Activated T-cell treated with anti-CD3 and anti-CD28 coated beads for 1 hour (primary cell): ENCODE results near the gene TAPBP.

Experiments
- DNase-seq: peaks from one replicate; pipeline ENCODE4 v3.0.0-alpha.2; 2020; ENCODE audit warnings: low read depth

TAPBP gene

GRCh38 chr6:33319939-33320314 lies 6.0 kb upstream of the TAPBP start:
- DNase-seq, result no peak

GRCh38 chr6:33318426-33319073 lies 4.7 kb upstream of the TAPBP start:
- no peak for DNase-seq

DNA sequence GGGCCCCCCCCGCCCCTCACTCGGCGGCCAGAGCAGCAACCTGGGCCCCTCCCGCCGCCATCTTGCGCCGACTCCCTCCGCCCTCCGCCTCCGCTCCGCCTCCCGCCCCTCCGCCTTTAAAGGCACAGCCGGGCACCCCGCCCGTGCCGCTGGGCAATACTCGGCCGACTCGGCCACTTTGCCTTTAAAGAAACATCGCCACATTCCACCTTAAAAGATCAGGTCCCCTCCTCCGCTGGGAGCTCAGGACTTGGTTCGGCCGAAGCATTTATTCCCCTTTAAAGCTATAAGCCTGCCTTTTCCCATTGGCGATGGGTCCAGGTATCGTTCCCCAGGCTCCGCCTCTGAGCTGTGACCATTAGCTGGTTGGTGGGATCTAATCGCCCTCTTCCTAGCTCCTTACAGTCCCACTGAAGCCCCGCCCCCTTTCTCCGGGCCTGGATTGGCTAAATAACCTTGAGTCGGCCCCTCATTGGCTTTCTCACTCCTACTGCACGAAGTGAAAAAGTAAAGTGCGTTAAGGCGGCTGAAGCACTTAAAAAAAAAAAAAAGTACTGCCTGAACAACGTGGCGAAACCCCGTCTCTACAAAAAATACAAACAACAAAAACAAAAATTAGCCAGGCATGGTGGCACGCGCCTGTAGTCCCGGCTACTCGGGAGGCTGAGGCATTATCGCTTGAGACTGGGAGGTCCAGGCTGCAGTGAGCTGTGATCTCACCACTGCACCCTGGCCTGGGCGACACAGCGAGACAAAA lies 4.0 kb upstream of the TAPBP start, which contains the start of gene ZBTB22:
ZBTB22 (minus strand) TSS at position 76 of the 757 bp plus-strand sequence. CDS start 828 bp downstream, outside the sequence.
- peak; percentile 96 for DNase-seq

DNA sequence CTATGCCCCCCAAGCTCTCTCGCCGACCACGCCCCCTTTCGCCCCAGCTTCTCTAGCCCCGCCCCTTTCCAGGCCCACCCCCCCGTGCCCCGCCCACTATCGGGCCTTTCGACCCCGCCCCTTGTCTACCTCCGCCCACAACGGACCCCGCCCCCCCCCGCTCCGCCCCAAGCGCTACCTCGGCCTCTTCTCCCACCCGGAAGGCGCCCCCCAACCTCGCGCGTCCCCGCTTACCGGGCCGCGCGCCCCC lies 3.5 kb upstream of the TAPBP start:
- no peak for DNase-seq

- no peak for DNase-seq
Observed at GRCh38 chr6:33316603-33317418, 2.9 kb upstream of the TAPBP start.

GRCh38 chr6:33315793-33316602 lies 2.1 kb upstream of the TAPBP start:
- no peak for DNase-seq

DNA sequence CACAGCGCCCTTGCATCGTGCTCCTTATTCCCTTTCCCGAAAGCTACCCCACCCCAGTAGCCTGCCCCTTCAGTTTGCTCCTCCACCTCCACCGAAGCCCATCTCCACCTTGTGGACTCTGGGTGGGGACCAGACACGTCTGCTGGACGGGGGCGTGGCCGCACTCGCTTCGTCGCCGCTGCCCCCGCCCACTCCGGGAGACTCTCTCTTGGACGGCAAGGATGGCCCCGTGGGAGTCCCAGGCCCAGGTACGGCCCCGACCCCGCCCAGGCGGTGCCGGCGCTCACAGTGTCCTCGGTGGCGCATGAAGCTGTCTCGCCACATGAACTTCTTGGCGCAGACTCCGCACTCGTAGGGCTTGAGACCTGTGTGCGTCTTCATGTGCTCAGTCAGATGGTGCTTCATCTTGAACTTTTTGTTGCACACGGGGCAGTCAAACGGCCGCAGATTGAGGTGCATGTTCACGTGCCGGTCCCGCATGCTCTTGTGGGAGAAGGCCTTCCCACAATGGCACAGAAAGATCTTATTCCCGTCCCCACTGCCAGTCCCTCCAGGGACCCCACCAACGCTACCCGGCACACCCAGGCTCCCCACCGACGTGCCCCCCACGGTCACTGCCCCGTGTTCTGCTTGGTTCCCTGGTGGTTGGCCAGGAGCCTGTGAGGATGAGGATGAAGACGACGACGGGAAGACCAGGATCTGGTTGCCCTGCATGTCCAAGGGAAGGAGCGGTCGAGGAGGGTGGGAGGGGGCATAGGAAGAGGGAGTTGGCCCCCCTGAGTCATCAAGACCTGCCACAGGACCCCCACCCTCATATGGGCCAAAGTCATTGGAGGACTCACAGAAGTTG lies 1.3 kb upstream of the TAPBP start:
- no peak for DNase-seq

GRCh38 chr6:33314515-33314942 lies 651 bp upstream of the TAPBP start:
- DNase-seq, result peak; percentile 44

DNA sequence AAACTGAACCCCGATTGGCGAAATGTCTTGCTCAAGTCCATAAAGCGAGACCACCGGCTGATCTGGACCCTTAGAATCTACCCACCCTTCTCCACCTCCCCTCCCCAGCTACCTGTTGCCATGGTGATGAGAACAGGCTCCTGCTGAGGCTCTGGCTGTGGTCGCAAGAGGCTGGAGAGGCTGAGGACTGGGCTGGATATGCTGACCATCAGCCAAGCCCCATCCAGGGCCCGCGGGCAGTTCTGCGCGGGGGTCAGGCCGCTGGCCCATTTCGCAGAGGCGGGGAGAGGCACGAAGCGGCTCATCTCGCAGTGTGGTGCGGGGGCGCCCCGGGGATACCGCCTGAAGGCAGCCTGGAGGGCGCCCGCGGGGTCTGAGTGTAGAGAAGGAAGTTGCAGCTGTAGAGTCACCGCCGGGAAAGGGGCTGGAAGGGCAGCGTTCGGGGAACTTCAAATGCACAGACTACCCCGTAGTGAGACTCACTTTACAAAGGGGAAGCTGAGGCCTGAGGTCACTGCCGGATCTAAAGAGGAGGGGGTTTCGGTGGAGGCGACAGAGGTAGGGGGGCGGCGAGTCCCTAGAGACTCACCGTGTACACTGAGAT lies 671 bp downstream of the TAPBP start:
- no peak for DNase-seq

DNA sequence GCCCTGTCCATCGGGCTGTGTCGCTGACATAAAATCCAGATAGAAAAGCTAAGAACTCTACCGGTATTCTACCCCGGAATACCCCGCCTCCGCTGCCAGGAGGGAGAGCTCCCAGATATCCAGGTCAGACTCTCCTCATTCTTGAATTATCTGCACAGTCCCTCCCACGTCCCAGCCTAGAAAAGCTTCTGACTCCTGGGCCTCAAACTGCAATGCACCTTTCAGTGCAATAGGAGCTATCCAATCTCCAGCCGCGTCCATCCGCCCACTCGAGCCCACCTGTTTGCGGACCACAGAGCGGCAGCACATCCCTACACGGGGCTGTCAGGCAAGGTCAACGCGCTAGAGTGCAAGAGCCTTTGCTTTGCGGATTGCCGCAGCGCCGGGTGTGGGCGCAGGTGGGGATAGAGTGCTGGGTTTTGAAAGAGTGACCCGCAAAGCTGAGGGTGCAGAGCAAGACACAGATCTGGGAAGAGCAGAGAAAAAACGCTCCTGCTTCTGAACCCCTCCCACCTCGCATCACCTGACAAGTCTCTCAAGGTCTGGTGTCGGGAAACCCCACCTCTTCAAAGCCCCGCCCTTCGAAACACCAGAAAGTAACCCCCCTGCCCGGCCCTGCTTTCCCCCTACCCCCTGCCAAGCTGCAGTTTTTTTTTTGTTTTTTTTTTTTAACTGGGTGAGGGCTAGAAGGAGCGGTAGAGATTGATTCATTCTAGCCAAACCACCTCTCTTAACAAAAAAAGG lies 1.3 kb downstream of the TAPBP start:
- DNase-seq, result peak; percentile 73

DNA sequence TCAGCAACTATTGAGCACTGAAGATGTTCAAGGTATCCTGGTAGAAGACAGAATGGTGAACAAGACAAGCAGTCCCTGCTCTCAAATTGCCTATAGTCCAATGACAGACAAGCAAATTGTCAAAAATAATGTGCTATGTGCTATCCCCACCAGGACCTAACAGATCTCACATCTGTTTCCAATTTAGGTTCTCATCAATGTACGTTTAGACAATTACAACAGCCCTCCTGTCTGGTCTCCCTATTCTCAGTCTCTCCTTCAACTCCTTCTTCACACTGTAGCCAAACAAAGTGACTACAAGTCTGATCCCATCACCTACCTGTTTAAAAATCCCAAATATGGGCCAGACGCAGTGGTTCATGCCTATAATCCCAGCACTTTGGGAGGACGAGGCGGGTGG lies 7.5 kb downstream of the TAPBP start:
- no peak for DNase-seq

DNA sequence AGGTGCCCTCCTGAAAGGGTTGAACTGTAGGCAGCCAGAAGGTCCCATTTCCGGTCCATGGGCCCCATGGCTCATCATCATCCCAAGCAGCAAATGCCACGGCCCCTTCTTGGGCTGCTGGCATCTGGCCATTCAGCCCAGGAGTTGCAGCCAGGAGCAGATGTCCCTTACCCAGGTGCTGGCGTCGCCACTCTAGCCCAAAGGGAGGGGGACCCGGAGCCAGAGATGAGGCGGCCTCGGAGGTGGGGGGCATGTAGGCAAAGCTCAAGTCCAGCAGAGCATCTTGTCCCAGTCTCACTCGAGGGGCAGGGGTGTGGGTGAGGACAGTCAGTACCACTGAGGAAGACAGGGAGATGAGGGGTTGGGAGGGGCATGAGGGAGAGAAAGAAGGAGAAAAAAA lies 8.8 kb downstream of the TAPBP start:
- no peak for DNase-seq

DNA sequence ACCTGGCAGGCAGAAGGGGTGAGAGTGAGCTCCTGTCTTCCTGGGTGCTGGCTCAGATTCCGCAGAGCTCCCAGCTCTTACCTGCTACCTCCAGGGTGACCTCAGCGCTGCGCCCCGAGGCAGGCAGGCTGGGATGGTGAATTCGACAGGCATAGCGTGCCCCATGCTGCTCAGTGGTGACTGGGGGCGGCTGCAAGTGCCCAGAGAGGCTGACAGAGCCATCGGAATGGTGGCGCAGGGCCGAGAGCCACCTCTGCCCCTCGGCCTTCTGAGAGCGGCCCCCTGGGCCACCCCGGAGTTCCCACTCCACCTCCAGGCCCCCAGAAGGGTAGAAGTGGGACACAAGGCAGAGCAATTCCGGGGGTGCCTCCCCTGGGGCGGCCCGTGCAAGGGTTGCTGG lies 9.7 kb downstream of the TAPBP start:
- DNase-seq, result no peak

- no peak for DNase-seq
Observed at GRCh38 chr6:33301877-33302276, 12.0 kb downstream of the TAPBP start.

DNA sequence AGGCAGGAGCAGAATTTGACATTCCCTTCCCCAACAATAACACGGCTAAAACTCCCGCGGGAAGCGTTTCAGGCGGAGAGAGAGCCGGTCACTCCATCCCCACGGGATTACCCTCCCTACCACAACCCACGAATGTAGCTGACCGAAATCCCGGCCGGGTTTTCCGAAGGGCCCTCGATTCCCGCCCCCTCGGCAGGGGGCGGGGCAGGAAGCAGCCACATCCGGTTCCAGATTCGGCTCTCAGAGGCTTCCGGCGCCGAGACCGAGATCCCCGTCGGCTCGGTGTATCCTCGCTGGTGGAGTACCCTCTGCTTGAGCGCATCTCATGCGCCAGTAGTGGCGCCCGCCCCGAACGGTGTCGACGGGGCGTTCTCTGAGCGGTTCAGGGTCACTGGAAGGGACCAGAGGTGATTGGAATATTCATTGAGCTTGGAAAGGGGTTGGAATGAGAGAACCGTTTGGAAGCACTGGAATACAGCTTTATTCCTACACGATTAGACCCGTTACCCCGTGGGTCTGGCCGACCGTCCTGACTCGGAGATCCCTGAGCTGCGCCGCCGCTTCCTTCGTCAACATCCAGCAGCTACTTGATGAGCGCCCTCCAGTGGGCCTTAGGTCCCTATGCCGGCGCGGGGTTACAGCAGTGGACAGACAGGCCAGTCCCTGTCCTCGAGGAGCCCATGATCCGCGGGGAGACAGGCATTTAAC lies 14.5 kb downstream of the TAPBP start:
- peak; percentile 94 for DNase-seq

DNA sequence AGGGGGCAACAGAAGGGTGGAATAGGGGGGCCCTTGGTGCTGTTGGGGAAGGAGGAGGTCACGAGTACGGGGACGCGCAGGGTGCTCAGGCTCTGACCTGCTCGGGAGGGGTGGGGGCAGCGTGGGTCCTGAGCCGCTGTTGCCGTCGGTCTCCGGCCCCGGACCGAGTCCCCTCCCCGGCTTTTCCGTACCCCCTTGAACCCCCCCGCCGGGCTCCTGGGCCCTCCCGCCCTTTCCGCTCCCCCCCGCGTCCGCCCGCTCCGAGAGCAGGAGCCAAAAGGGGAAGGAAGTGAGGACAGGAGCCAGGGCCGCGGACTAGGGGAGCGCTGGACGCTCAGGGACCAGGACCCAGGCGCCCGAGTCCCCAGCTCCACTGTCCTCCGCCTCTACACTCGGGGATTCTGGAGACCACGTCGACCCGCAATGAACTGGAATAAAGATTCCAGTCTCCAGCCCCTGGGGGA lies 15.1 kb downstream of the TAPBP start, which contains the start of gene RGL2:
RGL2 (minus strand) TSS at position 170 of the 464 bp plus-strand sequence. CDS start 332 bp downstream, outside the sequence.
- DNase-seq, result peak; percentile 53

- peak; percentile 28 for DNase-seq
Observed at GRCh38 chr6:33297956-33298772, 15.7 kb downstream of the TAPBP start.

DNA sequence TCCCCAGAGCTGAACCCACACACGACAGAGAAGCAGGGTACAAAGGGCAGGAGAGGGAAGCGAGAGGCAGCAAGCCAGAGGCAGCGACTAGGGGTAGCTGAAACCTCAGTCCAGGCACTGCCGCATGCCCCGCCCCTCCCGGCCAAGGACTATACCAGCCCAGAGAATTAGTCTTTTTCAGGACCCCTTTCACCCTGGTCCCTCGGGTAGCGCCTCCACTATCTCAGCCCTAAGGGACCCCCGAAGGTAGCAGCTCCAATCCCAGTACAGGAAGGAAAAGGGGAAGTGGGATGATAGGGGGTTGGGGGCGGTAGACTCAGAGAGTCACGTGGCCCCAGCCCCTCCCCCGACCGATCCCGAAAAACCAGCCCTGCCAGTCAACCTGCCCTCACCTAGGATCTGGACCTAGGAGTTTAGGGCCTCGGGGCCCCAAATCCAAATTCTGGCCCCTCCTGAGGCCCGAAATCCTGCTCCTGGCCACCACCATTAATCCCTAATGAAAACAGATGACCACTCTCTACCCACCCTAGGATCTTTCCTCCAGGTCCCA lies 16.4 kb downstream of the TAPBP start:
- DNase-seq, result no peak
